Measurements from ENCODE around the gene CRACR2B.

Gene CRACR2B

DNA sequence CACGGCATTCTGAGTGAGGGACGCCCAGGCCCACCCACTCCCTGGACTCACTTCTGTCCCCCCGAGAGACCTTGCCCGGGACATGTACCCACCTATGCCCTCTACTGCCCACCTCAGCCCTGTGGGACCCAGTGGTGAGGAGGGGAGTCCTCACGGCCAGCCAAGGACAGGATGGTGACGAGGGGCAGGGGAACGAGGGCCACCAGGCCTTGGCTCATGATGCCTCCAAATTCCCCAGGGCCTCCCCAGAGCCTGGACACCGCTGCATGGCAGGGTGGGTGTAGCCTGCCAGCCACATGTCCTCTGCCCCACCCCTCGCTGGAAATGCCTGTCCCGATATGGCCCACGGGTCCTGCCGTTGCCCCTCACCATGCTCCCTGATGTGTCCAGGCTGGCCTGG, 41.1 kb downstream of the CRACR2B start:
- H3K4me3 ChIP-seq (ENCODE audit: low read depth, low read length) = no peak overlapping the region
- TF ChIP-seq CTCF (IDR thresholded peaks at IDR 0.05; ENCODE audit: low read depth, low read length, missing control alignments) = no peak
- DNase-seq (ENCODE audit: low read depth) = no peak

- no peak for TF ChIP-seq CTCF (IDR thresholded peaks at IDR 0.05; ENCODE audit: low read depth, low read length, missing control alignments)
- no peak for DNase-seq (ENCODE audit: low read depth)
- no peak overlapping the region for H3K4me3 ChIP-seq (ENCODE audit: low read depth, low read length)
These were observed 41.8 kb downstream of the CRACR2B start for GRCh38 chr11:869399-870126.

GRCh38 chr11:870127-870413, 42.4 kb downstream of the CRACR2B start:
- no peak overlapping the region for H3K4me3 ChIP-seq (ENCODE audit: low read depth, low read length)
- TF ChIP-seq CTCF (IDR thresholded peaks at IDR 0.05; ENCODE audit: low read depth, low read length, missing control alignments) = peak; percentile 13
- DNase-seq (ENCODE audit: low read depth) = no peak

DNA sequence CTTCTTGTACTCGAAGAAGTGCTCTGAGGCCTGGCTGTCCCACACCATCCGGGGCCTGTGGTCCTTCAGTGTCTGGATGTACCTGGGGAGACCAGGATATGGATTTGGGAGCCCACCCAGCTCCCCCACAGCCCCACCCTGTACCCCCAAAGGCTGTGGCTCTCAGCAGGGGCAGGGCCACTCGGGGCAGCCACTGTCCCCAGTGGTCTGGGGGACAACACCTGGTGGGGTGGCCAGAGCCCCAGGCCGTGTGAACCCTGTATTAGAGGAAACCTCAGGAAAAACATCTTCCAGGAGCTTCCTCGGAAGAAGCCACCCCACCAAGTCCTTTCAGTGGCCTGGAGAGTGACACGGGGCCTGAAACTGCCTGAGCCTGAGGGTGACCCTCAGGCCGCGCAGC, 42.7 kb downstream of the CRACR2B start:
- no peak for TF ChIP-seq CTCF (IDR thresholded peaks at IDR 0.05; ENCODE audit: low read depth, low read length, missing control alignments)
- DNase-seq (ENCODE audit: low read depth) = no peak
- no peak overlapping the region for H3K4me3 ChIP-seq (ENCODE audit: low read depth, low read length)

- no peak for TF ChIP-seq CTCF (IDR thresholded peaks at IDR 0.05; ENCODE audit: low read depth, low read length, missing control alignments)
- no peak for DNase-seq (ENCODE audit: low read depth)
- no peak overlapping the region for H3K4me3 ChIP-seq (ENCODE audit: low read depth, low read length)
These were observed 43.8 kb downstream of the CRACR2B start for GRCh38 chr11:871472-871871.

- TF ChIP-seq CTCF (IDR thresholded peaks at IDR 0.05; ENCODE audit: low read depth, low read length, missing control alignments) = no peak
- no peak overlapping the region for H3K4me3 ChIP-seq (ENCODE audit: low read depth, low read length)
- DNase-seq (ENCODE audit: low read depth) = no peak
These were observed 45.1 kb downstream of the CRACR2B start for GRCh38 chr11:872799-873198.

GRCh38 chr11:873706-874105, 46.0 kb downstream of the CRACR2B start:
- no peak for TF ChIP-seq CTCF (IDR thresholded peaks at IDR 0.05; ENCODE audit: low read depth, low read length, missing control alignments)
- H3K4me3 ChIP-seq (ENCODE audit: low read depth, low read length) = no peak overlapping the region
- no peak for DNase-seq (ENCODE audit: low read depth)

All from GM12864 (cell line).